ENCODE measurements around the gene FRMD5.

- TF ChIP-seq, protein P1, sequence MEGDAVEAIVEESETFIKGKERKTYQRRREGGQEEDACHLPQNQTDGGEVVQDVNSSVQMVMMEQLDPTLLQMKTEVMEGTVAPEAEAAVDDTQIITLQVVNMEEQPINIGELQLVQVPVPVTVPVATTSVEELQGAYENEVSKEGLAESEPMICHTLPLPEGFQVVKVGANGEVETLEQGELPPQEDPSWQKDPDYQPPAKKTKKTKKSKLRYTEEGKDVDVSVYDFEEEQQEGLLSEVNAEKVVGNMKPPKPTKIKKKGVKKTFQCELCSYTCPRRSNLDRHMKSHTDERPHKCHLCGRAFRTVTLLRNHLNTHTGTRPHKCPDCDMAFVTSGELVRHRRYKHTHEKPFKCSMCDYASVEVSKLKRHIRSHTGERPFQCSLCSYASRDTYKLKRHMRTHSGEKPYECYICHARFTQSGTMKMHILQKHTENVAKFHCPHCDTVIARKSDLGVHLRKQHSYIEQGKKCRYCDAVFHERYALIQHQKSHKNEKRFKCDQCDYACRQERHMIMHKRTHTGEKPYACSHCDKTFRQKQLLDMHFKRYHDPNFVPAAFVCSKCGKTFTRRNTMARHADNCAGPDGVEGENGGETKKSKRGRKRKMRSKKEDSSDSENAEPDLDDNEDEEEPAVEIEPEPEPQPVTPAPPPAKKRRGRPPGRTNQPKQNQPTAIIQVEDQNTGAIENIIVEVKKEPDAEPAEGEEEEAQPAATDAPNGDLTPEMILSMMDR (conservative IDR thresholded peaks at IDR 0.05 in 1 of 2, IDR thresholded peaks at IDR 0.05 in 1 of 2; ENCODE audit: low read depth in 1 of 2, low read length in 2 of 2) = no peak
- no peak for TF ChIP-seq EZH2 (IDR thresholded peaks at IDR 0.05; ENCODE audit: low read length, missing control alignments)
Measured at GRCh38 chr15:44163370-44163769, 31.7 kb downstream of the FRMD5 start.

All from fibroblast of lung (primary cell).